Measurements from ENCODE around the gene NRIP3.
"Not testable (repeated sequence)": the region's sequence is repeated elsewhere in the genome, so short reads cannot be mapped to it uniquely, and the experiment has no call there.

NRIP3 gene

GRCh38 chr11:9001736-9002135 lies 2.1 kb downstream of the NRIP3 start:
- DNase-seq (ENCODE audit: low spot score): no peak
- in situ Hi-C loops (cut with MboI; ENCODE audit: low sequenced_read_pairs, unreplicated experiment): no loop called here
- TF ChIP-seq CTCF (IDR thresholded peaks at IDR 0.05; ENCODE audit: borderline replicate concordance, control extremely low read depth, extremely low read depth, insufficient read depth, missing control alignments): no peak

DNA sequence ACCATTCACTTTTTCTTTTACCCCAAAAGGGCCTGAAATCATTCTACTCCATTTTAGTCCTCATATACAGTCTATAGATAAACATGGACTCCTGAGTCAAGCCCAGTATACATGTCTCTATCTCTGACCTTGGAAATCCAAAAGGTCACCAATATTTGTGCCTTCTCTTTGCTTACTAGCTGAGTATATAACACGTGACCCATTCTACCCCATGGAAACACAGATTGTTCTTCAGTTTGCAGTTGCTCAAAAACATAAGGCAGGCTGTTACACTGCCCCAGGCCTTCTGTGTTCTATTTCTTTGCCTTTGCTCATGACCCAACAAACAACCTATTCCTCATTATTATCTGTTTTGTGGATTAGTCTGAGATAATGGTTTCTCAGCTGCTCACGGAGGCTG lies 5.8 kb downstream of the NRIP3 start:
- in situ Hi-C loops (cut with MboI; ENCODE audit: low sequenced_read_pairs, unreplicated experiment): no loop called here
- no peak for DNase-seq (ENCODE audit: low spot score)
- TF ChIP-seq CTCF (IDR thresholded peaks at IDR 0.05; ENCODE audit: borderline replicate concordance, control extremely low read depth, extremely low read depth, insufficient read depth, missing control alignments): no peak

- in situ Hi-C loops (cut with MboI; ENCODE audit: low sequenced_read_pairs, unreplicated experiment): no loop called here
- TF ChIP-seq CTCF (IDR thresholded peaks at IDR 0.05; ENCODE audit: borderline replicate concordance, control extremely low read depth, extremely low read depth, insufficient read depth, missing control alignments): no peak
- no peak for DNase-seq (ENCODE audit: low spot score)
Observed at GRCh38 chr11:8997451-8997850, 6.3 kb downstream of the NRIP3 start.

DNA sequence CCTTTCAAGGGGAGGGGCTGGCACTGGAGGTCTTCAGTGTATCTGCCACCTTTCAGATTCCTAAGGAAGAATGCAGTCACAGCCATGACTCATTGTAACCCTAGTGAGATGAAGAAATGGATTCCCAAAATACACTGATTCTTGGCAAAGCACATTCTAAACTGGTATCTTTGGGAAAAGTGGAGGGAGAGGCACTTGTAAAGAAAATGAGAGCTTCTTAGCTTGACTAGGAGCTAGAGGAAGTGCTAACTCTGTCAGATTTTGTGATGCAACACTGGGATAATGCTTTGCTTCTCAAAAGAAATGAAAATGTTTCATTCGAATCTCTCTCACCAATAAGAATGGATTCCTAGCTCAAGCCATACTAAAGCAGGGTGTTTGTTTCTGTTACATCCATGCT lies 14.3 kb downstream of the NRIP3 start:
- TF ChIP-seq CTCF (IDR thresholded peaks at IDR 0.05; ENCODE audit: borderline replicate concordance, control extremely low read depth, extremely low read depth, insufficient read depth, missing control alignments): no peak
- no peak for DNase-seq (ENCODE audit: low spot score)
- in situ Hi-C loops (cut with MboI; ENCODE audit: low sequenced_read_pairs, unreplicated experiment): no loop called here

GRCh38 chr11:8988329-8989234 lies 15.2 kb downstream of the NRIP3 start:
- TF ChIP-seq CTCF (IDR thresholded peaks at IDR 0.05; ENCODE audit: borderline replicate concordance, control extremely low read depth, extremely low read depth, insufficient read depth, missing control alignments): no peak
- no peak for DNase-seq (ENCODE audit: low spot score)

GRCh38 chr11:8987446-8987845 lies 16.4 kb downstream of the NRIP3 start:
- no peak for TF ChIP-seq CTCF (IDR thresholded peaks at IDR 0.05; ENCODE audit: borderline replicate concordance, control extremely low read depth, extremely low read depth, insufficient read depth, missing control alignments)

More at GRCh38 chr11:8988329-8989234, 15.2 kb downstream of the NRIP3 start:
- in situ Hi-C loops (cut with MboI; ENCODE audit: low sequenced_read_pairs, unreplicated experiment): no loop called here

GRCh38 chr11:8986772-8987171 lies 17.0 kb downstream of the NRIP3 start:
- in situ Hi-C loops (cut with MboI; ENCODE audit: low sequenced_read_pairs, unreplicated experiment); DNase-seq (ENCODE audit: low spot score): not testable (repeated sequence)

More at GRCh38 chr11:8987446-8987845, 16.4 kb downstream of the NRIP3 start:
- no peak for DNase-seq (ENCODE audit: low spot score)
- in situ Hi-C loops (cut with MboI; ENCODE audit: low sequenced_read_pairs, unreplicated experiment): no loop called here

All from GM13976 (cell line).